Activated T-cell treated with anti-CD3 and anti-CD28 coated beads, Interleukin-2, amount 50 U/mL, for 72 hours (primary cell): Measurements from ENCODE around the gene SYNC. TPM values are rescaled to one million over a fixed set of nuclear protein-coding genes. Genes with fewer than 3 reads are reported as not detected.
"Not testable (repeated sequence)": the region's sequence is repeated elsewhere in the genome, so short reads cannot be mapped to it uniquely, and the experiment has no call there.

Source experiments
- ATAC-seq, 2 donors: fragments of 150-1000 bp; cut with Tn5 transposase; replicated peaks in 1 of 2; 2 replicates each; pipeline ENCODE4 v1.10.0; 2021; ENCODE audit warnings: moderate library complexity in 2 of 2, mild to moderate bottlenecking in 1 of 2
- DNase-seq, 2 donors: peaks; one replicate each; pipeline ENCODE4 v3.0.0; 2021 to 2022; ENCODE audit warnings: mixed read lengths in 1 of 2
- H3K27ac Mint-ChIP-seq: one replicate; pipeline ENCODE4 v1.8.0; 2022; ENCODE audit warnings: mild to moderate bottlenecking, moderate library complexity, mixed read lengths
- H3K27me3 Mint-ChIP-seq: one replicate; pipeline ENCODE4 v1.8.0; 2022; ENCODE audit warnings: low read depth, mixed read lengths
- H3K36me3 Mint-ChIP-seq, 2 donors: one replicate each; pipeline ENCODE4 v1.8.0; 2022; ENCODE audit warnings: mixed read lengths in 2 of 2, mild to moderate bottlenecking in 1 of 2; ENCODE audit not compliant: insufficient read depth in 2 of 2
- H3K4me1 Mint-ChIP-seq: one replicate; pipeline ENCODE4 v1.8.0; 2022; ENCODE audit warnings: low read depth, mixed read lengths
- H3K4me3 Mint-ChIP-seq, 2 donors: one replicate each; pipeline ENCODE4 v1.8.0; 2022; ENCODE audit warnings: mild to moderate bottlenecking in 2 of 2, mixed read lengths in 2 of 2, moderate library complexity in 2 of 2
- H3K9me3 Mint-ChIP-seq, 2 donors: one replicate each; pipeline ENCODE4 v1.8.0; 2022; ENCODE audit warnings: mixed read lengths in 2 of 2
- total RNA-seq, 2 donors: library from RNA; stranded (reverse); gene quantifications; one replicate each; pipeline ENCODE4 v1.2.3, GENCODE V29; 2022

SYNC gene
- total RNA-seq, 2 donors from 2014 or later = not detected

GRCh38 chr1:32716312-32717148, 14.0 kb upstream of the SYNC start:
- DNase-seq = peak; percentile 78 to 83
- no peaks in the 10 kb centered on the region for H3K36me3 Mint-ChIP-seq
- ATAC-seq = peak; percentile 84 to 87
- peaks cover 21% of the 10 kb centered on the region for H3K4me1 Mint-ChIP-seq
- H3K9me3 Mint-ChIP-seq = no peaks in the 10 kb centered on the region
- no peak overlapping the region for H3K27ac Mint-ChIP-seq
- H3K4me3 Mint-ChIP-seq = peak overlapping the region in 1 of 2 donors; percentile 31
- peaks cover 3% of the 10 kb centered on the region for H3K27me3 Mint-ChIP-seq

GRCh38 chr1:32715901-32716311, 13.3 kb upstream of the SYNC start:
- H3K4me3 Mint-ChIP-seq = peak overlapping the region in 1 of 2 donors; percentile 31
- peaks cover 21% of the 10 kb centered on the region for H3K4me1 Mint-ChIP-seq
- no peaks in the 10 kb centered on the region for H3K9me3 Mint-ChIP-seq
- no peak overlapping the region for H3K27ac Mint-ChIP-seq
- ATAC-seq (no peak), DNase-seq (no peak)
- no peaks in the 10 kb centered on the region for H3K36me3 Mint-ChIP-seq
- H3K27me3 Mint-ChIP-seq = no peaks in the 10 kb centered on the region

GRCh38 chr1:32714277-32714676, 11.7 kb upstream of the SYNC start:
- ATAC-seq (no peak), DNase-seq (no peak)
- Mint-ChIP-seq H3K36me3 (no peaks in the 10 kb centered on the region), H3K27ac (no peak overlapping the region), H3K27me3 (no peaks in the 10 kb centered on the region), H3K4me1 (peaks cover 21% of the 10 kb centered on the region), H3K4me3 (no peak overlapping the region), H3K9me3 (no peaks in the 10 kb centered on the region)

- no peak overlapping the region for H3K27ac Mint-ChIP-seq
- H3K4me1 Mint-ChIP-seq = peaks cover 21% of the 10 kb centered on the region
- peak overlapping the region; percentile 2 to 47 for H3K4me3 Mint-ChIP-seq
Measured at GRCh38 chr1:32713081-32713480, 10.5 kb upstream of the SYNC start.

GRCh38 chr1:32711221-32711620, 8.7 kb upstream of the SYNC start:
- not testable (repeated sequence) for H3K27me3 Mint-ChIP-seq, H3K9me3 Mint-ChIP-seq, DNase-seq, H3K4me3 Mint-ChIP-seq, H3K36me3 Mint-ChIP-seq, ATAC-seq, H3K27ac Mint-ChIP-seq
- H3K4me1 Mint-ChIP-seq = peaks cover 11% of the 10 kb centered on the region

More at GRCh38 chr1:32713081-32713480, 10.5 kb upstream of the SYNC start:
- H3K36me3 Mint-ChIP-seq = no peaks in the 10 kb centered on the region
- H3K27me3 Mint-ChIP-seq = no peaks in the 10 kb centered on the region
- no peaks in the 10 kb centered on the region for H3K9me3 Mint-ChIP-seq
- DNase-seq (no peak), ATAC-seq (no peak)

GRCh38 chr1:32709476-32709875, 6.9 kb upstream of the SYNC start:
- no peaks in the 10 kb centered on the region for H3K9me3 Mint-ChIP-seq
- peaks cover 7% of the 10 kb centered on the region for H3K4me1 Mint-ChIP-seq
- H3K27ac Mint-ChIP-seq = no peak overlapping the region
- DNase-seq (no peak), ATAC-seq (no peak)
- H3K36me3 Mint-ChIP-seq = no peaks in the 10 kb centered on the region
- H3K27me3 Mint-ChIP-seq = peaks cover 13% of the 10 kb centered on the region
- no peak overlapping the region for H3K4me3 Mint-ChIP-seq

GRCh38 chr1:32709075-32709474, 6.5 kb upstream of the SYNC start:
- Mint-ChIP-seq H3K4me1 (peaks cover 7% of the 10 kb centered on the region), H3K36me3 (no peaks in the 10 kb centered on the region), H3K9me3 (no peaks in the 10 kb centered on the region), H3K27ac (no peak overlapping the region), H3K4me3 (no peak overlapping the region), H3K27me3 (peaks cover 13% of the 10 kb centered on the region)
- ATAC-seq (no peak), DNase-seq (no peak)

- Mint-ChIP-seq H3K36me3 (peaks cover 0 to 3% of the 10 kb centered on the region in 2 donors), H3K27me3 (peaks cover 28% of the 10 kb centered on the region), H3K27ac (no peak overlapping the region), H3K4me3 (no peak overlapping the region), H3K9me3 (no peaks in the 10 kb centered on the region), H3K4me1 (peaks cover 8% of the 10 kb centered on the region)
- no peak for DNase-seq
- no peak for ATAC-seq
Measured at GRCh38 chr1:32706491-32706890, 3.9 kb upstream of the SYNC start.

GRCh38 chr1:32705516-32705915, 2.9 kb upstream of the SYNC start:
- peaks cover 28% of the 10 kb centered on the region for H3K27me3 Mint-ChIP-seq
- ATAC-seq = no peak
- H3K27ac Mint-ChIP-seq = no peak overlapping the region
- no peaks in the 10 kb centered on the region for H3K9me3 Mint-ChIP-seq
- H3K4me3 Mint-ChIP-seq = no peak overlapping the region
- peaks cover 0 to 3% of the 10 kb centered on the region in 2 donors for H3K36me3 Mint-ChIP-seq
- DNase-seq = no peak
- peaks cover 8% of the 10 kb centered on the region for H3K4me1 Mint-ChIP-seq

- Mint-ChIP-seq H3K36me3 (peaks cover 0 to 3% of the 10 kb centered on the region in 2 donors), H3K27ac (no peak overlapping the region)
- DNase-seq = no peak
Measured at GRCh38 chr1:32703479-32704291, 1.1 kb upstream of the SYNC start.

GRCh38 chr1:32701951-32702598, 495 bp downstream of the SYNC start:
- peak overlapping the region; percentile 24 to 61 for H3K4me3 Mint-ChIP-seq
- peaks cover 0 to 3% of the 10 kb centered on the region in 2 donors for H3K36me3 Mint-ChIP-seq
- ATAC-seq (peak in 1 of 2 donors; percentile 7), DNase-seq (no peak)
- no peak overlapping the region for H3K27ac Mint-ChIP-seq
- peaks cover 8% of the 10 kb centered on the region for H3K4me1 Mint-ChIP-seq
- H3K9me3 Mint-ChIP-seq = no peaks in the 10 kb centered on the region
- H3K27me3 Mint-ChIP-seq = peaks cover 28% of the 10 kb centered on the region

More at GRCh38 chr1:32703479-32704291, 1.1 kb upstream of the SYNC start:
- H3K4me3 Mint-ChIP-seq = peak overlapping the region; percentile 42 to 62
- ATAC-seq = no peak
- peaks cover 8% of the 10 kb centered on the region for H3K4me1 Mint-ChIP-seq
- no peaks in the 10 kb centered on the region for H3K9me3 Mint-ChIP-seq
- peaks cover 28% of the 10 kb centered on the region for H3K27me3 Mint-ChIP-seq

- Mint-ChIP-seq H3K36me3 (peaks cover 0 to 3% of the 10 kb centered on the region in 2 donors), H3K27ac (no peak overlapping the region)
- no peak for ATAC-seq
Measured at GRCh38 chr1:32701421-32701911, 1.1 kb downstream of the SYNC start.

GRCh38 chr1:32696996-32697395, 5.6 kb downstream of the SYNC start:
- H3K9me3 Mint-ChIP-seq, H3K4me3 Mint-ChIP-seq, H3K27ac Mint-ChIP-seq: not testable (repeated sequence)

More at GRCh38 chr1:32701421-32701911, 1.1 kb downstream of the SYNC start:
- H3K4me1 Mint-ChIP-seq = peaks cover 8% of the 10 kb centered on the region
- no peak for DNase-seq
- H3K4me3 Mint-ChIP-seq = no peak overlapping the region
- no peaks in the 10 kb centered on the region for H3K9me3 Mint-ChIP-seq
- H3K27me3 Mint-ChIP-seq = peaks cover 25% of the 10 kb centered on the region

More at GRCh38 chr1:32696996-32697395, 5.6 kb downstream of the SYNC start:
- not testable (repeated sequence) for H3K27me3 Mint-ChIP-seq, DNase-seq, H3K36me3 Mint-ChIP-seq, ATAC-seq, H3K4me1 Mint-ChIP-seq
